ENCODE measurements around the gene EPHA8. TPM values are rescaled to one million over a fixed set of nuclear protein-coding genes. Genes with fewer than 3 reads are reported as not detected.

EPHA8 gene
- total and polyA plus RNA-seq, 2 of the 4 experiments (the other 2 are of a cell fraction) = not detected

- POLR2A ChIA-PET (ENCODE audit: unreplicated experiment) = no interaction called here
- DNase-seq (no peak), ATAC-seq (ENCODE audit: low read depth) (no peak)
- Histone ChIP-seq H2BK5ac (ENCODE audit: low read depth, low read length, poor library complexity, severe bottlenecking) (no peak overlapping the region), H2BK120ac (ENCODE audit: low read depth, low read length) (no peak overlapping the region), H3K36me3 (ENCODE audit: control insufficient read depth, insufficient read depth, low read length) (no peaks in the 10 kb centered on the region), H3K23ac (ENCODE audit: low read depth, low read length) (no peak overlapping the region), H3K4ac (ENCODE audit: low read depth, low read length) (no peak overlapping the region), H3K27ac (ENCODE audit: insufficient read depth, low read length) (no peak overlapping the region), H3K9ac (ENCODE audit: low read depth, low read length) (no peak overlapping the region), H2AK5ac (ENCODE audit: low read depth, low read length) (no peak overlapping the region), H3K79me1 (ENCODE audit: low read depth in 1 of 2, low read length in 2 of 2) (no peaks in the 10 kb centered on the region), H3K56ac (ENCODE audit: extremely low read depth, insufficient read depth, low read length) (no peak overlapping the region), H3K4me1 (ENCODE audit: control insufficient read depth, insufficient read depth, low read length) (no peaks in the 10 kb centered on the region), H4K91ac (ENCODE audit: insufficient read depth, low read depth, low read length) (no peak overlapping the region), H2AFZ (replicated peaks; ENCODE audit: low read length, poor library complexity) (no peak overlapping the region), H4K20me1 (ENCODE audit: insufficient read depth, low read length) (no peaks in the 10 kb centered on the region), H2BK20ac (ENCODE audit: low read depth, low read length) (no peak overlapping the region), H3K4me3 (ENCODE audit: insufficient read depth, low read depth, low read length) (no peak overlapping the region), H3K4me2 (ENCODE audit: low read depth, low read length) (no peak overlapping the region), H2AK9ac (replicated peaks; ENCODE audit: low read depth, low read length, poor library complexity) (no peak overlapping the region), H3K9me3 (ENCODE audit: control insufficient read depth, insufficient read depth, low read length) (no peaks in the 10 kb centered on the region), H3K18ac (ENCODE audit: low read depth, low read length) (no peak overlapping the region), H3K14ac (replicated peaks; ENCODE audit: low read depth, low read length) (no peak overlapping the region), H3K27me3 (ENCODE audit: control insufficient read depth, insufficient read depth, low read length) (peaks cover 86% of the 10 kb centered on the region), H3K9me1 (ENCODE audit: insufficient read depth, low read length) (no peaks in the 10 kb centered on the region; the same call in 1 of the 2 replicates), H4K5ac (ENCODE audit: low read depth, low read length) (no peak overlapping the region), H4K8ac (ENCODE audit: low read depth in 2 of 2, low read length in 2 of 2) (no peak overlapping the region), H2BK15ac (ENCODE audit: low read depth, low read length) (no peak overlapping the region)
- WGBS, 2 experiments (ENCODE audit: extremely low coverage in 2 of 2, insufficient read length in 1 of 2) = 51% methylated on average over 4 of the region's 6 CpGs; no CpG with 5 or more reads in 1 of the 2 experiments
- in situ Hi-C loops (cut with MboI; ENCODE audit: low sequenced_read_pairs) (no loop called here), intact Hi-C loops (cut with micrococcal nuclease) (no loop called here), dilution Hi-C loops (cut with HindIII; ENCODE audit: low sequenced_read_pairs, unreplicated experiment) (no loop called here)
- TF ChIP-seq, protein P1, sequence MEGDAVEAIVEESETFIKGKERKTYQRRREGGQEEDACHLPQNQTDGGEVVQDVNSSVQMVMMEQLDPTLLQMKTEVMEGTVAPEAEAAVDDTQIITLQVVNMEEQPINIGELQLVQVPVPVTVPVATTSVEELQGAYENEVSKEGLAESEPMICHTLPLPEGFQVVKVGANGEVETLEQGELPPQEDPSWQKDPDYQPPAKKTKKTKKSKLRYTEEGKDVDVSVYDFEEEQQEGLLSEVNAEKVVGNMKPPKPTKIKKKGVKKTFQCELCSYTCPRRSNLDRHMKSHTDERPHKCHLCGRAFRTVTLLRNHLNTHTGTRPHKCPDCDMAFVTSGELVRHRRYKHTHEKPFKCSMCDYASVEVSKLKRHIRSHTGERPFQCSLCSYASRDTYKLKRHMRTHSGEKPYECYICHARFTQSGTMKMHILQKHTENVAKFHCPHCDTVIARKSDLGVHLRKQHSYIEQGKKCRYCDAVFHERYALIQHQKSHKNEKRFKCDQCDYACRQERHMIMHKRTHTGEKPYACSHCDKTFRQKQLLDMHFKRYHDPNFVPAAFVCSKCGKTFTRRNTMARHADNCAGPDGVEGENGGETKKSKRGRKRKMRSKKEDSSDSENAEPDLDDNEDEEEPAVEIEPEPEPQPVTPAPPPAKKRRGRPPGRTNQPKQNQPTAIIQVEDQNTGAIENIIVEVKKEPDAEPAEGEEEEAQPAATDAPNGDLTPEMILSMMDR (conservative IDR thresholded peaks at IDR 0.05; ENCODE audit: low read depth, low read length) = no peak
- TF ChIP-seq POLR2A (IDR thresholded peaks at IDR 0.05; ENCODE audit: low read depth, low read length) = no peak
- TF ChIP-seq, protein P2, sequence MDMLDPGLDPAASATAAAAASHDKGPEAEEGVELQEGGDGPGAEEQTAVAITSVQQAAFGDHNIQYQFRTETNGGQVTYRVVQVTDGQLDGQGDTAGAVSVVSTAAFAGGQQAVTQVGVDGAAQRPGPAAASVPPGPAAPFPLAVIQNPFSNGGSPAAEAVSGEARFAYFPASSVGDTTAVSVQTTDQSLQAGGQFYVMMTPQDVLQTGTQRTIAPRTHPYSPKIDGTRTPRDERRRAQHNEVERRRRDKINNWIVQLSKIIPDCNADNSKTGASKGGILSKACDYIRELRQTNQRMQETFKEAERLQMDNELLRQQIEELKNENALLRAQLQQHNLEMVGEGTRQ (IDR thresholded peaks at IDR 0.05; ENCODE audit: low read depth, low read length) = no peak
- TF ChIP-seq NFE2L2 (IDR thresholded peaks at IDR 0.05; ENCODE audit: low read depth, low read length) = no peak
- TF ChIP-seq RCOR1 (IDR thresholded peaks at IDR 0.05; ENCODE audit: insufficient replicate concordance, low read length) = no peak
- TF ChIP-seq RAD21 (IDR thresholded peaks at IDR 0.05; ENCODE audit: low read length) = no peak
- BruUV-seq (replicated peaks) = no TSS peak
- CTCF ChIA-PET = no interaction called here
Observed at GRCh38 chr1:22547186-22547817, 16.0 kb upstream of the EPHA8 start.
